H1 (cell line): ENCODE data around the gene LONRF2. TPM values are rescaled to one million over a fixed set of nuclear protein-coding genes. Genes with fewer than 3 reads are reported as not detected.

Source experiments
- CTCF ChIA-PET: fragments of 300-600 bp; sonication (Branson Sonifier 250); formaldehyde crosslinking; loops from one replicate; lab custom pipeline; 2021; ENCODE audit not compliant: partially characterized antibody; lab: Charles Lee
- POLR2A ChIA-PET: fragments of 300-600 bp; sonication (Branson Sonifier 250); formaldehyde crosslinking; loops from one replicate; lab custom pipeline; 2021; ENCODE audit warnings: inconsistent platforms; ENCODE audit not compliant: partially characterized antibody; lab: Charles Lee
- DNase-seq, 2 experiments: peaks; one replicate each; pipeline versions ENCODE4 v3.0.0 to v3.0.0-alpha.2; 2010 to 2022; ENCODE audit warnings: low spot score in 2 of 2, low read depth in 1 of 2, mixed read lengths in 1 of 2
- FAIRE-seq: peaks from 2 replicates; lab custom pipeline; 2011; peaks lifted over from hg19 to GRCh38; lab: Jason Lieb, UNC
- H2AFZ ChIP-seq: 2 replicates; pipeline ENCODE4 v1.8.1; 2012; ENCODE audit warnings: low read length, inconsistent platforms
- H2AK5ac ChIP-seq: 2 replicates; pipeline ENCODE4 v1.6.1; 2013; ENCODE audit warnings: low read depth, low read length
- H2BK120ac ChIP-seq: replicated peaks from 2 replicates; pipeline ENCODE3; 2013; ENCODE audit warnings: low read depth, low read length, inconsistent platforms
- H2BK12ac ChIP-seq: 2 replicates; pipeline ENCODE4 v1.6.1; 2013; ENCODE audit warnings: low read depth, low read length
- H2BK15ac ChIP-seq: 2 replicates; pipeline ENCODE4 v1.6.1; 2013; ENCODE audit warnings: low read length
- H2BK20ac ChIP-seq: 2 replicates; pipeline ENCODE4 v1.6.1; 2013; ENCODE audit warnings: low read length
- H2BK5ac ChIP-seq: 2 replicates; pipeline ENCODE4 v1.6.1; 2013; ENCODE audit warnings: low read depth, low read length
- H3K14ac ChIP-seq: 2 replicates; pipeline ENCODE4 v1.6.1; 2013; ENCODE audit warnings: inconsistent platforms; ENCODE audit not compliant: insufficient read length
- H3K18ac ChIP-seq: 2 replicates; pipeline ENCODE4 v1.6.1; 2013; ENCODE audit warnings: low read length; ENCODE audit errors: extremely low read depth
- H3K23ac ChIP-seq: 2 replicates; pipeline ENCODE4 v1.6.1; 2013; ENCODE audit warnings: inconsistent platforms; ENCODE audit not compliant: insufficient read length
- H3K23me2 ChIP-seq: 2 replicates; pipeline ENCODE4 v1.6.1; 2013; ENCODE audit warnings: low read depth, low read length
- H3K27ac ChIP-seq: 2 replicates; pipeline ENCODE4 v1.6.1; 2011; ENCODE audit warnings: low read depth, low read length, inconsistent platforms
- H3K27me3 ChIP-seq, 4 experiments: replicated peaks in 1 of 4; 1 replicate in 1 of 4; 2 replicates in 3 of 4; pipeline versions ENCODE4 v1.6.1 to v1.8.1; 2011 to 2013; ENCODE audit warnings: low read length in 3 of 4, mild to moderate bottlenecking in 3 of 4, inconsistent platforms in 2 of 4, mixed read lengths in 2 of 4, moderate library complexity in 1 of 4; ENCODE audit not compliant: control insufficient read depth in 3 of 4, insufficient read depth in 3 of 4; ENCODE audit errors: extremely low read depth in 1 of 4
- H3K36me3 ChIP-seq, 4 experiments: 2 replicates each; pipeline versions ENCODE4 v1.6.1 to v1.8.1; 2011 to 2013; ENCODE audit warnings: mild to moderate bottlenecking in 4 of 4, low read length in 3 of 4, moderate library complexity in 2 of 4, control low read depth in 1 of 4, inconsistent platforms in 1 of 4; ENCODE audit not compliant: insufficient read depth in 4 of 4, control insufficient read depth in 2 of 4
- H3K4ac ChIP-seq: replicated peaks from 2 replicates; pipeline ENCODE3; 2013; ENCODE audit warnings: low read length, low read depth, mixed read lengths, inconsistent platforms; ENCODE audit not compliant: insufficient read length
- H3K4me1 ChIP-seq, 4 experiments: replicated peaks in 1 of 4; 1 replicate in 1 of 4; 2 replicates in 3 of 4; pipeline versions ENCODE4 v1.6.1 to v1.8.1; 2011 to 2013; ENCODE audit warnings: low read length in 3 of 4, inconsistent platforms in 2 of 4, mixed read lengths in 1 of 4; ENCODE audit not compliant: insufficient read depth in 4 of 4, control insufficient read depth in 3 of 4
- H3K4me2 ChIP-seq, 2 experiments: 2 replicates each; pipeline versions ENCODE4 v1.6.1 to v1.8.1; 2011 to 2013; ENCODE audit warnings: low read depth in 2 of 2, low read length in 2 of 2, control low read depth in 1 of 2, inconsistent platforms in 1 of 2, mild to moderate bottlenecking in 1 of 2; ENCODE audit not compliant: insufficient read depth in 1 of 2
- H3K4me3 ChIP-seq, 4 experiments: fragments of 200-600, 300-600 bp in 1 of 4; sonication (generic), shearing (Covaris generic), sonication (Bioruptor Twin) in 1 of 4; 2 replicates each; pipeline versions ENCODE4 v1.5.1 to v1.8.1; 2011 to 2016; ENCODE audit warnings: low read length in 4 of 4, low read depth in 3 of 4, control low read depth in 2 of 4, inconsistent platforms in 2 of 4, mild to moderate bottlenecking in 2 of 4, mixed read lengths in 1 of 4, moderate library complexity in 1 of 4; ENCODE audit not compliant: insufficient read depth in 2 of 4; ENCODE audit errors: extremely low read depth in 1 of 4
- H3K56ac ChIP-seq: replicated peaks from 2 replicates; pipeline ENCODE3; 2013; ENCODE audit warnings: low read depth, mild to moderate bottlenecking, mixed read lengths, low read length, inconsistent platforms; ENCODE audit not compliant: insufficient read length
- H3K79me1 ChIP-seq: 2 replicates; pipeline ENCODE4 v1.6.1; 2013; ENCODE audit warnings: low read depth, low read length, control low read depth
- H3K79me2 ChIP-seq, 2 experiments: 2 replicates each; pipeline versions ENCODE4 v1.6.1 to v1.8.1; 2012 to 2013; ENCODE audit warnings: low read length in 2 of 2, mild to moderate bottlenecking in 2 of 2, inconsistent platforms in 1 of 2; ENCODE audit not compliant: insufficient read depth in 2 of 2, control insufficient read depth in 1 of 2
- H3K9ac ChIP-seq, 4 experiments: replicated peaks in 1 of 4; 1 replicate in 1 of 4; 2 replicates in 3 of 4; pipeline versions ENCODE4 v1.6.1 to v1.8.1; 2011 to 2013; ENCODE audit warnings: low read depth in 3 of 4, low read length in 3 of 4, control low read depth in 2 of 4, mild to moderate bottlenecking in 2 of 4, moderate library complexity in 2 of 4, inconsistent platforms in 1 of 4; ENCODE audit errors: extremely low read depth in 1 of 4
- H3K9me3 ChIP-seq, 2 experiments: 2 replicates each; pipeline versions ENCODE4 v1.6.1 to v1.8.1; 2012 to 2013; ENCODE audit warnings: mild to moderate bottlenecking in 2 of 2, moderate library complexity in 2 of 2, control low read depth in 1 of 2, inconsistent platforms in 1 of 2, low read depth in 1 of 2, low read length in 1 of 2, mixed read lengths in 1 of 2; ENCODE audit not compliant: insufficient read depth in 2 of 2
- H4K20me1 ChIP-seq, 2 experiments: replicated peaks in 1 of 2; 2 replicates each; pipeline versions ENCODE3 to v1.8.1; 2011 to 2013; ENCODE audit warnings: inconsistent platforms in 2 of 2, low read length in 2 of 2, mild to moderate bottlenecking in 1 of 2; ENCODE audit not compliant: insufficient read depth in 2 of 2, control insufficient read depth in 1 of 2
- H4K5ac ChIP-seq: 2 replicates; pipeline ENCODE4 v1.6.1; 2013; ENCODE audit warnings: low read length, low read depth, mixed read lengths, inconsistent platforms; ENCODE audit not compliant: insufficient read length
- H4K8ac ChIP-seq: 2 replicates; pipeline ENCODE4 v1.8.0; 2013; ENCODE audit warnings: mild to moderate bottlenecking, moderate library complexity, low read length, inconsistent platforms; ENCODE audit not compliant: insufficient read depth; ENCODE audit errors: extremely low read depth
- H4K91ac ChIP-seq: replicated peaks from 2 replicates; pipeline ENCODE3; 2013; ENCODE audit warnings: low read length, mixed read lengths, inconsistent platforms; ENCODE audit not compliant: insufficient read length
- BCL11A ChIP-seq, 2 experiments: IDR thresholded peaks; one replicate each; pipeline ENCODE4 v1.6.1; 2011; ENCODE audit warnings: low read depth in 2 of 2, low read length in 2 of 2, mild to moderate bottlenecking in 2 of 2
- CBX5 ChIP-seq: fragments of 300-800, 300-1000 bp; sonication (generic); IDR thresholded peaks from 2 replicates; pipeline ENCODE4 v1.7.1; 2016; ENCODE audit warnings: antibody characterized with exemption, low read length, low read depth
- EGR1 ChIP-seq: IDR thresholded peaks from 2 replicates; pipeline ENCODE4 v1.6.1; 2011; ENCODE audit warnings: low read depth, low read length, borderline replicate concordance
- GABPA ChIP-seq: IDR thresholded peaks from 2 replicates; pipeline ENCODE4 v1.6.1; 2011; ENCODE audit warnings: mild to moderate bottlenecking, low read length, moderate library complexity, borderline replicate concordance; ENCODE audit not compliant: insufficient read depth
- KDM5A ChIP-seq: fragments of 200-600 bp; IDR thresholded peaks from 2 replicates; pipeline ENCODE4 v1.7.1; 2012; ENCODE audit warnings: mild to moderate bottlenecking, low read length, inconsistent platforms, mixed read lengths
- MAFK ChIP-seq: IDR thresholded peaks from 2 replicates; pipeline ENCODE4 v1.6.1; 2012; ENCODE audit warnings: low read depth, mild to moderate bottlenecking, improper control_type of control experiment, low read length
- NANOG ChIP-seq: IDR thresholded peaks from 2 replicates; pipeline ENCODE4 v1.6.1; 2011; ENCODE audit warnings: low read length, low read depth, mild to moderate bottlenecking, inconsistent platforms; ENCODE audit not compliant: insufficient read depth, poor library complexity, severe bottlenecking
- POLR2A ChIP-seq, 2 experiments: IDR thresholded peaks; 1 replicate in 1 of 2; 2 replicates in 1 of 2; pipeline ENCODE4 v1.6.1; 2011; ENCODE audit warnings: low read depth in 2 of 2, low read length in 2 of 2, mild to moderate bottlenecking in 2 of 2; ENCODE audit errors: control extremely low read depth in 1 of 2
- POU5F1 ChIP-seq: IDR thresholded peaks from 2 replicates; pipeline ENCODE4 v1.6.1; 2011; ENCODE audit warnings: low read depth, mild to moderate bottlenecking, low read length, moderate library complexity
- RBBP5 ChIP-seq: IDR thresholded peaks from 2 replicates; pipeline ENCODE4 v1.7.1; 2012; ENCODE audit warnings: low read depth, mild to moderate bottlenecking, inconsistent platforms, low read length, moderate library complexity, borderline replicate concordance
- RXRA ChIP-seq: IDR thresholded peaks from 2 replicates; pipeline ENCODE4 v1.6.1; 2011; ENCODE audit warnings: low read depth, mild to moderate bottlenecking, low read length, moderate library complexity; ENCODE audit not compliant: insufficient read depth
- SIX5 ChIP-seq: IDR thresholded peaks from 2 replicates; pipeline ENCODE4 v1.6.1; 2011; ENCODE audit warnings: mild to moderate bottlenecking, low read depth, low read length
- SP2 ChIP-seq: IDR thresholded peaks from 2 replicates; pipeline ENCODE4 v1.6.1; 2012; ENCODE audit warnings: mild to moderate bottlenecking, low read length, inconsistent platforms
- SP4 ChIP-seq: IDR thresholded peaks from 2 replicates; pipeline ENCODE4 v1.6.1; 2012; ENCODE audit warnings: low read length, inconsistent platforms
- YY1 ChIP-seq: IDR thresholded peaks from 2 replicates; pipeline ENCODE4 v1.6.1; 2011; ENCODE audit warnings: low read depth, mild to moderate bottlenecking, low read length
- ZNF274 ChIP-seq: IDR thresholded peaks from 2 replicates; pipeline ENCODE4 v1.7.0; 2012; ENCODE audit warnings: low read length, borderline replicate concordance; ENCODE audit errors: extremely low read depth
- WGBS, 2 experiments: shearing (Covaris generic) in 1 of 2; methylation state at CpG; one replicate each; pipeline versions ENCODE4 v1.1.6 to v1.1.7; 2013 to 2015; ENCODE audit warnings: low lambda C conversion rate in 2 of 2, mixed read lengths in 2 of 2, inconsistent platforms in 1 of 2, low coverage in 1 of 2, missing lambda C conversion rate in 1 of 2; ENCODE audit not compliant: insufficient replicate concordance in 2 of 2, insufficient coverage in 1 of 2, insufficient read length in 1 of 2; ENCODE audit errors: extremely low coverage in 1 of 2, missing lambda C conversion rate in 1 of 2; 5-methylcytosine and 5-hydroxymethylcytosine counted together
- polyA plus RNA-seq, 7 experiments: library from polyadenylated mRNA; depleted of rRNA in 3 of 7; stranded (reverse) in 5 of 7; unstranded in 2 of 7; fragments of >200 nt in 5 of 7; fragments of 200-250 nt in 2 of 7; gene quantifications; 1 replicate in 5 of 7; 2 replicates in 1 of 7; 4 replicates in 1 of 7; pipeline versions ENCODE4 v1.2.1 to v1.2.3, GENCODE V29; 2011 to 2013; ENCODE audit warnings: missing spikeins in 2 of 7, mixed read lengths in 2 of 7
- total RNA-seq: library from RNA; stranded (reverse); fragmentation: NEBNext Ultra II Directional; extraction: Animal tissue kit (Norgen Biotek cat#: 25700); gene quantifications from 2 replicates; pipeline ENCODE4 v1.2.1, GENCODE V29; 2021

LONRF2 gene
- total and polyA plus RNA-seq, 2 of the 8 experiments (the other 6 are each of a cell fraction or from before 2014, with no cell fraction given) = 0.24 to 0.74 TPM

GRCh38 chr2:100268986-100269385 is 53.3 kb downstream of the LONRF2 start:
- H2BK20ac ChIP-seq = no peak overlapping the region
- H3K14ac ChIP-seq = no peak overlapping the region
- no peaks in the 10 kb centered on the region for H4K20me1 ChIP-seq
- H3K79me2 ChIP-seq = no peaks in the 10 kb centered on the region
- no peaks in the 10 kb centered on the region for H3K23me2 ChIP-seq
- H2AFZ ChIP-seq = no peak overlapping the region
- no peak overlapping the region for H2BK15ac ChIP-seq
- H3K56ac ChIP-seq = no peak overlapping the region
- no peak overlapping the region for H3K9ac ChIP-seq
- H3K27me3 ChIP-seq = no peaks in the 10 kb centered on the region
- no peak overlapping the region for H3K4ac ChIP-seq
- no peak overlapping the region for H2BK5ac ChIP-seq
- peaks cover 4 to 8% of the 10 kb centered on the region in 2 experiments for H3K9me3 ChIP-seq
- POLR2A ChIA-PET = no interaction called here
- H2AK5ac ChIP-seq = no peak overlapping the region
- no peak overlapping the region for H3K4me2 ChIP-seq
- FAIRE-seq (no peak), DNase-seq (no peak)
- H3K36me3 ChIP-seq = no peaks in the 10 kb centered on the region
- no peak overlapping the region for H3K18ac ChIP-seq
- H3K23ac ChIP-seq = no peak overlapping the region
- H3K4me3 ChIP-seq = no peak overlapping the region
- no peak overlapping the region for H4K5ac ChIP-seq
- no peak overlapping the region for H3K27ac ChIP-seq
- H3K79me1 ChIP-seq = no peaks in the 10 kb centered on the region
- no peak overlapping the region for H2BK120ac ChIP-seq
- H3K4me1 ChIP-seq = no peaks in the 10 kb centered on the region
- CTCF ChIA-PET = interaction anchor here (0.7 to 1.5 kb wide), 5 partner anchors 8 to 112 kb away, joined by 3 to 9 read pairs (median 3); no protein-coding TSS in a partner anchor
- WGBS, 2 experiments = 91% methylated on average over 4 of the region's 4 CpGs; no CpG with 5 or more reads in 1 of the 2 experiments
- no peak overlapping the region for H2BK12ac ChIP-seq
- no peak overlapping the region for H4K91ac ChIP-seq
- no peak overlapping the region for H4K8ac ChIP-seq
- TF ChIP-seq MAFK (no peak), CBX5 (no peak), RXRA (no peak), ZNF274 (no peak), EGR1 (no peak), SP4 (no peak), YY1 (no peak), NANOG (no peak), BCL11A (IDR thresholded peaks at IDR 0.05; ENCODE audit: low read depth in 2 of 2, low read length in 2 of 2) (no peak), POU5F1 (no peak), POLR2A (IDR thresholded peaks at IDR 0.05; ENCODE audit: control extremely low read depth in 1 of 2, low read depth in 2 of 2, low read length in 2 of 2) (no peak), SP2 (no peak), RBBP5 (no peak), SIX5 (no peak), KDM5A (no peak), GABPA (no peak)
